GM23338 (cell line): ENCODE measurements around the gene ABCA13. TPM values are rescaled to one million over a fixed set of nuclear protein-coding genes. Genes with fewer than 3 reads are reported as not detected.

ENCODE experiments used
- ATAC-seq: fragments of 200-7000 bp; cut with Tn5 transposase; 3 replicates; pipeline ENCODE4 v1.9.1; 2020
- DNase-seq: peaks from one replicate; pipeline ENCODE4 v3.0.0-alpha.2; 2015; ENCODE audit warnings: low spot score
- H2AFZ ChIP-seq: fragments of 200-600 bp; sonication (generic); 2 replicates; pipeline ENCODE4 v1.8.0; 2016; ENCODE audit warnings: antibody characterized with exemption, mild to moderate bottlenecking, moderate library complexity
- H3F3A ChIP-seq: fragments of 200-600 bp; sonication (generic); replicated peaks from 2 replicates; pipeline ENCODE4 v1.8.0; 2017; ENCODE audit warnings: antibody characterized with exemption, mixed run types, low read depth
- H3K27ac ChIP-seq: fragments of 200-600 bp; sonication (generic); 2 replicates; pipeline ENCODE4 v1.6.1; 2016; ENCODE audit warnings: low read depth
- H3K27me3 ChIP-seq: fragments of 200-600 bp; sonication (generic); 2 replicates; pipeline ENCODE4 v1.8.0; 2016; ENCODE audit warnings: mild to moderate bottlenecking, mixed run types, moderate library complexity; ENCODE audit not compliant: insufficient read depth
- H3K36me3 ChIP-seq: fragments of 200-600 bp; sonication (generic); 2 replicates; pipeline ENCODE4 v1.8.0; 2016; ENCODE audit warnings: mild to moderate bottlenecking; ENCODE audit not compliant: insufficient read depth
- H3K4me1 ChIP-seq: fragments of 200-600 bp; sonication (generic); 2 replicates; pipeline ENCODE4 v1.8.0; 2016; ENCODE audit warnings: mild to moderate bottlenecking, moderate library complexity; ENCODE audit not compliant: insufficient read depth
- H3K4me2 ChIP-seq: fragments of 200-600 bp; sonication (generic); 2 replicates; pipeline ENCODE4 v1.7.1; 2017; ENCODE audit warnings: mixed run types
- H3K4me3 ChIP-seq: fragments of 200-600 bp; sonication (generic); 2 replicates; pipeline ENCODE4 v1.6.1; 2016; ENCODE audit warnings: mixed run types
- H3K79me2 ChIP-seq: fragments of 200-600 bp; sonication (generic); replicated peaks from 2 replicates; pipeline ENCODE4 v1.8.0; 2017; ENCODE audit warnings: mild to moderate bottlenecking; ENCODE audit not compliant: insufficient read depth
- H3K9me2 ChIP-seq: fragments of 200-600 bp; sonication (generic); 2 replicates; pipeline ENCODE4 v1.8.0; 2017; ENCODE audit not compliant: insufficient read depth
- H4K20me1 ChIP-seq: fragments of 200-600 bp; sonication (generic); replicated peaks from 2 replicates; pipeline ENCODE4 v1.8.0; 2017; ENCODE audit warnings: mild to moderate bottlenecking; ENCODE audit not compliant: insufficient read depth
- H3K27ac Mint-ChIP-seq: 2 replicates; pipeline ENCODE4 v1.8.0; 2020; ENCODE audit warnings: inconsistent platforms, mild to moderate bottlenecking, moderate library complexity, mixed read lengths
- H3K27me3 Mint-ChIP-seq: 3 replicates; pipeline ENCODE4 v1.8.0; 2022; ENCODE audit warnings: low read depth, mild to moderate bottlenecking, moderate library complexity, mixed read lengths, inconsistent platforms; ENCODE audit not compliant: insufficient read depth, poor library complexity
- H3K36me3 Mint-ChIP-seq: 3 replicates; pipeline ENCODE4 v1.8.0; 2021; ENCODE audit warnings: low read depth, mild to moderate bottlenecking, inconsistent platforms, moderate library complexity, mixed read lengths
- H3K4me1 Mint-ChIP-seq: 3 replicates; pipeline ENCODE4 v1.8.0; 2020; ENCODE audit warnings: mild to moderate bottlenecking, inconsistent platforms, mixed read lengths
- H3K4me3 Mint-ChIP-seq: 3 replicates; pipeline ENCODE4 v1.8.0; 2021; ENCODE audit warnings: moderate library complexity, mild to moderate bottlenecking, inconsistent platforms, mixed read lengths
- H3K9me3 Mint-ChIP-seq: 3 replicates; pipeline ENCODE4 v1.8.0; 2020; ENCODE audit warnings: moderate library complexity, mild to moderate bottlenecking, inconsistent platforms, mixed read lengths
- CTCF ChIP-seq, 2 experiments: fragments of 200-600 bp in 1 of 2; sonication (generic) in 1 of 2; conservative IDR thresholded peaks; 2 replicates each; pipeline versions ENCODE4 v1.5.1 to v1.6.1; 2016 to 2017; ENCODE audit warnings: antibody characterized with exemption in 2 of 2, low read depth in 2 of 2, mild to moderate bottlenecking in 2 of 2, moderate library complexity in 1 of 2
- POLR2AphosphoS5 ChIP-seq: IDR thresholded peaks from 2 replicates; pipeline ENCODE4 v1.6.1; 2016; ENCODE audit warnings: antibody characterized with exemption, low read depth
- polyA plus RNA-seq: library from polyadenylated mRNA; unstranded; fragments of >200 nt; fragmentation: Nextera tagmentation; extraction: Ambion mirVana; gene quantifications from 2 replicates; pipeline ENCODE4 v1.2.1, GENCODE V29; 2016
- total RNA-seq: library from RNA; depleted of rRNA; stranded (reverse); fragments of >200 nt; shearing (Covaris generic); gene quantifications from 2 replicates; pipeline ENCODE4 v1.2.3, GENCODE V29; 2014

Gene ABCA13
- total and polyA plus RNA-seq, 2 experiments from 2014 or later, result 0.21 TPM; not detected in 1

- Histone ChIP-seq H4K20me1 (no peaks in the 10 kb centered on the region), H3K79me2 (no peaks in the 10 kb centered on the region), H2AFZ (peak overlapping the region; percentile 78; the same call in 1 of the 2 replicates), H3K36me3 (no peaks in the 10 kb centered on the region), H3K4me2 (no peak overlapping the region), H3K27ac (no peak overlapping the region), H3K9me2 (no peaks in the 10 kb centered on the region; the same call in 1 of the 2 replicates), H3K27me3 (no peaks in the 10 kb centered on the region), H3K4me3 (no peak overlapping the region), H3F3A (no peaks in the 10 kb centered on the region), H3K4me1 (no peaks in the 10 kb centered on the region)
- H3K4me3 Mint-ChIP-seq, result no peak overlapping the region
- no peak for DNase-seq
- TF ChIP-seq POLR2AphosphoS5 (no peak), CTCF (conservative IDR thresholded peaks at IDR 0.05; ENCODE audit: low read depth in 2 of 2) (no peak)
- peaks cover 5% of the 10 kb centered on the region; the same call in 2 of the 3 replicates for H3K9me3 Mint-ChIP-seq
- ATAC-seq, result no peak
- H3K36me3 Mint-ChIP-seq, result no peaks in the 10 kb centered on the region
- H3K4me1 Mint-ChIP-seq, result no peaks in the 10 kb centered on the region
- no peaks in the 10 kb centered on the region for H3K27me3 Mint-ChIP-seq
- 0 out of 2 replicates have a peak overlapping the region, but pooled peaks have one; percentile 41 for H3K27ac Mint-ChIP-seq
These were observed 354.8 kb downstream of the ABCA13 start for GRCh38 chr7:48525736-48526732.

- Mint-ChIP-seq H3K27ac (no peak overlapping the region), H3K9me3 (peaks cover 7% of the 10 kb centered on the region; the same call in 2 of the 3 replicates), H3K4me1 (no peaks in the 10 kb centered on the region), H3K4me3 (no peak overlapping the region), H3K27me3 (peaks cover 2% of the 10 kb centered on the region), H3K36me3 (no peaks in the 10 kb centered on the region)
- Histone ChIP-seq H3K27ac (no peak overlapping the region), H4K20me1 (no peaks in the 10 kb centered on the region), H3K4me1 (no peaks in the 10 kb centered on the region), H2AFZ (no peak overlapping the region), H3K9me2 (no peaks in the 10 kb centered on the region; the same call in 1 of the 2 replicates), H3F3A (no peaks in the 10 kb centered on the region), H3K36me3 (no peaks in the 10 kb centered on the region), H3K79me2 (no peaks in the 10 kb centered on the region), H3K4me3 (no peak overlapping the region), H3K4me2 (no peak overlapping the region), H3K27me3 (no peaks in the 10 kb centered on the region)
- ATAC-seq, result peak; percentile 97
- TF ChIP-seq POLR2AphosphoS5 (no peak), CTCF (conservative IDR thresholded peaks at IDR 0.05; ENCODE audit: low read depth in 2 of 2) (peak; percentile 31 to 39; a peak in 3 of 4 replicates)
- peak; percentile 47 for DNase-seq
These were observed 357.4 kb downstream of the ABCA13 start for GRCh38 chr7:48528646-48529045.
